HCT116 (cell line): ENCODE data around the gene ATP11B. TPM values are rescaled to one million over a fixed set of nuclear protein-coding genes. Genes with fewer than 3 reads are reported as not detected.

Experiments
- ATAC-seq: fragments of 200-7000 bp; cut with Tn5 transposase; 2 replicates; pipeline ENCODE4 v1.9.1; 2020; ENCODE audit warnings: mild to moderate bottlenecking, moderate library complexity
- BruUV-seq: library from RNA; stranded (reverse); fragments of 400-500 nt; replicated peaks from 2 replicates; lab custom pipeline; 2021; lab: Mats Ljungman, UMichigan
- CTCF ChIA-PET: fragments of 300-600 bp; sonication (Branson Sonifier 250); formaldehyde crosslinking; loops from one replicate; lab custom pipeline; 2021; ENCODE audit warnings: antibody characterized with exemption; lab: Charles Lee
- POLR2A ChIA-PET: fragments of 300-600, 350-600 bp; sonication (Branson Sonifier 250); formaldehyde crosslinking; loops from one replicate; lab custom pipeline; 2021; ENCODE audit warnings: antibody characterized with exemption; lab: Charles Lee
- RAD21 ChIA-PET, 2 experiments: fragments of 300-600 bp; sonication (Branson Sonifier 250); formaldehyde crosslinking; loops; one replicate each; lab custom pipeline; 2023; ENCODE audit warnings: low total read pairs in 2 of 2; ENCODE audit not compliant: uncharacterized antibody in 2 of 2, unreplicated experiment in 2 of 2, low non-redundant PET in 1 of 2; lab: Charles Lee
- DNase-seq: peaks from one replicate; pipeline ENCODE4 v3.0.0-alpha.2; 2010; ENCODE audit warnings: low read depth, low spot score
- H2AFZ ChIP-seq: fragments of 200-600 bp; shearing (Covaris generic), sonication (generic); 2 replicates; pipeline ENCODE4 v1.6.1; 2017; ENCODE audit warnings: low read depth, mixed run types, mixed read lengths, antibody characterized with exemption, low read length; ENCODE audit not compliant: poor library complexity, severe bottlenecking
- H3K27ac ChIP-seq: 2 replicates; pipeline ENCODE4 v1.5.1; 2012; ENCODE audit warnings: low read depth, low read length
- H3K27me3 ChIP-seq: fragments of 200-600 bp; sonication (generic); 2 replicates; pipeline ENCODE4 v1.6.1; 2016; ENCODE audit warnings: mixed run types, low read length, mixed read lengths; ENCODE audit not compliant: insufficient read depth
- H3K36me3 ChIP-seq, 2 experiments: fragments of 200-500 bp in 1 of 2; fragments of 200-600 bp in 1 of 2; sonication (Bioruptor generic) in 1 of 2; sonication (generic) in 1 of 2; 2 replicates each; pipeline versions ENCODE4 v1.5.1 to v1.6.1; 2014 to 2016; ENCODE audit warnings: low read length in 2 of 2, inconsistent platforms in 1 of 2, mixed read lengths in 1 of 2, mixed run types in 1 of 2; ENCODE audit not compliant: insufficient read depth in 2 of 2, control insufficient read depth in 1 of 2
- H3K4me1 ChIP-seq, 2 experiments: fragments of 200-600 bp in 1 of 2; sonication (generic) in 1 of 2; 2 replicates each; pipeline versions ENCODE4 v1.5.1 to v1.6.1; 2012 to 2017; ENCODE audit warnings: low read length in 2 of 2, inconsistent platforms in 1 of 2, mild to moderate bottlenecking in 1 of 2, mixed read lengths in 1 of 2, mixed run types in 1 of 2, moderate library complexity in 1 of 2; ENCODE audit not compliant: insufficient read depth in 2 of 2, control insufficient read depth in 1 of 2
- H3K4me2 ChIP-seq: fragments of 200-600 bp; sonication (generic); 2 replicates; pipeline ENCODE4 v1.6.1; 2017; ENCODE audit warnings: mixed run types, low read length, mixed read lengths
- H3K4me3 ChIP-seq, 2 experiments: fragments of 200-600 bp in 1 of 2; sonication (generic) in 1 of 2; replicated peaks in 1 of 2; 2 replicates each; pipeline ENCODE4 v1.5.1; 2011 to 2016; ENCODE audit warnings: low read length in 2 of 2, control low read depth in 1 of 2, low read depth in 1 of 2, mild to moderate bottlenecking in 1 of 2, mixed read lengths in 1 of 2, mixed run types in 1 of 2
- H3K79me2 ChIP-seq: fragments of 200-600 bp; sonication (generic); 2 replicates; pipeline ENCODE4 v1.6.1; 2017; ENCODE audit warnings: mild to moderate bottlenecking, mixed run types, low read length, moderate library complexity, mixed read lengths; ENCODE audit not compliant: insufficient read depth
- H3K9ac ChIP-seq: fragments of 200-600 bp; sonication (generic); 2 replicates; pipeline ENCODE4 v1.6.1; 2016; ENCODE audit warnings: low read length, mixed read lengths
- H3K9me2 ChIP-seq: fragments of 200-600 bp; sonication (generic), shearing (Covaris generic); 2 replicates; pipeline ENCODE4 v1.6.1; 2017; ENCODE audit warnings: mixed run types, mild to moderate bottlenecking, moderate library complexity; ENCODE audit not compliant: insufficient read depth
- H3K9me3 ChIP-seq, 2 experiments: fragments of 200-500 bp in 1 of 2; fragments of 200-600 bp in 1 of 2; sonication (Bioruptor generic) in 1 of 2; sonication (generic) in 1 of 2; 2 replicates each; pipeline ENCODE4 v1.6.1; 2014 to 2017; ENCODE audit warnings: low read length in 2 of 2, mixed read lengths in 2 of 2, inconsistent platforms in 1 of 2, low read depth in 1 of 2, mild to moderate bottlenecking in 1 of 2, mixed run types in 1 of 2, moderate library complexity in 1 of 2; ENCODE audit not compliant: control insufficient read depth in 1 of 2, insufficient read depth in 1 of 2
- H4K20me1 ChIP-seq: fragments of 200-600 bp; sonication (generic), shearing (Covaris generic); 2 replicates; pipeline ENCODE4 v1.6.1; 2017; ENCODE audit warnings: mixed run types, mild to moderate bottlenecking, moderate library complexity; ENCODE audit not compliant: insufficient read depth
- CEBPB ChIP-seq: IDR thresholded peaks from 2 replicates; pipeline ENCODE4 v1.6.1; 2012; ENCODE audit warnings: low read depth
- CTCF ChIP-seq, 3 experiments: fragments of 200-600 bp in 1 of 3; sonication (generic) in 1 of 3; IDR thresholded peaks in 2 of 3; conservative IDR thresholded peaks in 1 of 3; 2 replicates each; pipeline ENCODE4 v1.5.1; 2012 to 2017; ENCODE audit warnings: low read depth in 2 of 3, low read length in 2 of 3, antibody characterized with exemption in 1 of 3, borderline replicate concordance in 1 of 3, control low read depth in 1 of 3, mild to moderate bottlenecking in 1 of 3, mixed read lengths in 1 of 3, mixed run types in 1 of 3, moderate library complexity in 1 of 3; ENCODE audit not compliant: insufficient read depth in 1 of 3
- RAD21 ChIP-seq: IDR thresholded peaks from 2 replicates; pipeline ENCODE4 v1.6.1; 2012; ENCODE audit warnings: low read depth, mild to moderate bottlenecking
- SIN3A ChIP-seq: IDR thresholded peaks from 2 replicates; pipeline ENCODE4 v1.6.1; 2012; ENCODE audit warnings: low read depth
- ZFX ChIP-seq: fragments of 450-650 bp; IDR thresholded peaks from 2 replicates; pipeline ENCODE4 v1.6.1; 2017
- intact Hi-C: fragments of 100-400 bp; cut with micrococcal nuclease; formaldehyde crosslinking; loops from 2 replicates; pipeline ENCODE4 v1.10.0; 2022
- total RNA-seq: library from RNA; stranded (reverse); gene quantifications from one replicate; pipeline ENCODE4 v1.2.1, GENCODE V29; 2021; ENCODE audit not compliant: unreplicated experiment

ATP11B gene
- total RNA-seq, 1 experiment from 2014 or later = 53.0 TPM

DNA sequence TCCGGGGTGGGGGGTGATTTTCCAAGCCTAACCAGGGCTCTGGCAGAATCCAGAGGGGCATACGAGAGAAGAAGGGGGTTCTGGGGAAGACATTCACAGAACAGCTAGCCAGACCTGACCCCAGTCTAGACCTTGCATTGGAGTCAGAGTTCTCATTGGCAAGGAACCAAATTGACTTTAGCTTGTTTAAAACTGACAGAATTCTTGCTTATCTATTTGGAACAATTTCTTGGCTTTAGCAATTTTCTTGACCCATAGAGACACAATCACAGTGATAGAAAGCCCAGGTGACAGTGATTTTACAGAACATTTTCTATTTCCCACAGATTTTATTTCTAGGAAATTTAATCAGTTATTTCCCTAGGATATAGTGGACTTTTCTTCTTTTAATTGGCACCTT lies 23.6 kb upstream of the ATP11B start:
- no peak overlapping the region for H3K4me3 ChIP-seq
- ATAC-seq (no peak), DNase-seq (no peak)
- no peaks in the 10 kb centered on the region for H3K27me3 ChIP-seq
- H3K9me3 ChIP-seq = no peaks in the 10 kb centered on the region
- intact Hi-C loops = no loop called here
- ChIA-PET POLR2A (no interaction called here), RAD21 (no interaction called here), CTCF (no interaction called here)
- TF ChIP-seq CTCF (IDR thresholded peaks at IDR 0.05 in 2 of 3, conservative IDR thresholded peaks at IDR 0.05 in 1 of 3; ENCODE audit: borderline replicate concordance in 1 of 3, insufficient read depth in 1 of 3, low read depth in 2 of 3, low read length in 2 of 3) (no peak), ZFX (no peak), RAD21 (no peak), SIN3A (no peak)
- no peaks in the 10 kb centered on the region for H4K20me1 ChIP-seq
- H3K36me3 ChIP-seq = no peaks in the 10 kb centered on the region
- no peak overlapping the region for H2AFZ ChIP-seq
- no TSS peak for BruUV-seq
- H3K9me2 ChIP-seq = no peaks in the 10 kb centered on the region; the same call in 1 of the 2 replicates
- no peak overlapping the region for H3K27ac ChIP-seq
- no peaks in the 10 kb centered on the region for H3K4me1 ChIP-seq
- H3K4me2 ChIP-seq = no peak overlapping the region
- H3K79me2 ChIP-seq = no peaks in the 10 kb centered on the region
- H3K9ac ChIP-seq = no peak overlapping the region

DNA sequence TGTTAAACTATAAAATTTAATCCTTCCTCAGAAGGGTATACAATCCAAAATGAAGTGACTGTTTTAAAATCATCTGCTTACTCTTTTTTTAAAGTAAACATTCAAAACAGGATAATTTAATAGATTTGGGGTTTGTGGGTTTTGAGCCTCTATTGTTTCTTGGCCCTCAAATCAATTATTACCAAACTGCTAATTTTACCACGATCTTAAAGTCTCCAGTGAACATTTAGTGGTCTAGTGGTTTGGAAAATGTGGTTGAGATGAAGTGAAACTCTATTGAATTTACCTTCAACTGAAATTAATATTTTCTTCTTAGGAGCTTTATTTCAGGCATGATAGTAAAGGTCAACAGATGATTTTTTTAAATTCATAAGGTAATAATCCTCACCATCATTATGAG lies 11.2 kb upstream of the ATP11B start:
- ChIA-PET RAD21 (no interaction called here), CTCF (interaction anchor here (1.5 kb wide), 1 partner anchor 9 kb away, joined by 3 read pairs; no protein-coding TSS in a partner anchor), POLR2A (no interaction called here)
- no peak overlapping the region for H3K4me2 ChIP-seq
- no peak overlapping the region for H3K4me3 ChIP-seq
- no TSS peak for BruUV-seq
- H3K9me2 ChIP-seq = no peaks in the 10 kb centered on the region
- ATAC-seq = no peak
- H3K27ac ChIP-seq = no peak overlapping the region
- no peaks in the 10 kb centered on the region for H3K9me3 ChIP-seq
- no peaks in the 10 kb centered on the region for H3K27me3 ChIP-seq
- H4K20me1 ChIP-seq = no peaks in the 10 kb centered on the region
- no peak for TF ChIP-seq CEBPB
- intact Hi-C loops = no loop called here
- no peak overlapping the region for H2AFZ ChIP-seq
- no peaks in the 10 kb centered on the region for H3K36me3 ChIP-seq
- H3K79me2 ChIP-seq = no peaks in the 10 kb centered on the region
- H3K4me1 ChIP-seq = no peaks in the 10 kb centered on the region
- H3K9ac ChIP-seq = no peak overlapping the region
- DNase-seq = no peak
